Kidney epithelial cell (primary cell): ENCODE results near the gene IL36A. TPM values are rescaled to one million over a fixed set of nuclear protein-coding genes. Genes with fewer than 3 reads are reported as not detected.

ENCODE experiments used
- DNase-seq: peaks from one replicate; pipeline ENCODE4 v3.0.0-alpha.2; 2010; ENCODE audit warnings: low read depth
- H3K27me3 ChIP-seq: 2 replicates; pipeline ENCODE4 v1.6.0; 2011; ENCODE audit warnings: low read length; ENCODE audit not compliant: control insufficient read depth, insufficient read depth
- H3K36me3 ChIP-seq: 2 replicates; pipeline ENCODE4 v1.5.1; 2011; ENCODE audit warnings: low read length; ENCODE audit not compliant: control insufficient read depth, insufficient read depth
- H3K4me3 ChIP-seq: 2 replicates; pipeline ENCODE4 v1.5.1; 2011; ENCODE audit warnings: low read depth, mild to moderate bottlenecking, control low read depth, low read length
- total RNA-seq: library from RNA; depleted of rRNA; stranded (reverse); fragments of >200 nt; gene quantifications from 2 replicates; pipeline ENCODE4 v1.2.3, GENCODE V29; 2015
- TF ChIP-seq, protein P1 (sequence below): IDR thresholded peaks from 2 replicates; pipeline ENCODE4 v1.5.1; 2011; ENCODE audit warnings: mild to moderate bottlenecking, moderate library complexity, low read length, control low read depth, inconsistent platforms; ENCODE audit not compliant: insufficient read depth, poor library complexity, severe bottlenecking

Gene IL36A
- total RNA-seq, 1 donor from 2014 or later: not detected

DNA sequence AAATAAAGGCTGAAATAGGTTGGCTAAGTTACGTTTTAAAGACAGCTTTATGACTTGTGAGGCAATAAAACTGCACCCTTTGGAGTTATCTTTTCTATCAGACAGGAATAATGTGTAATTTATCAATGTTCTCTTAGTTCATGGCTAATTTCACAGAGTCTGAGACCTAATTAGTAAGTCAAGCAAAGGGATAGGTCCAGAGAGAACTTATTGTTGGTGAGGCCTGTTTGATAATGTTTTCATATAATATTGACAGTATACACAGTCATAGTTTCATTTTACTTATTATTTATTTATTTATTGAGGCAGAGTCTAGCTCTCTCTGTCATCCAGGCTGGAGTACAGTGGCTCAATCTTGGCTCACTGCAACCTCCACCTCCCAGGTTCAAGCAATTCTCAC, 51.9 kb downstream of the IL36A start:
- H3K27me3 ChIP-seq: peaks cover 3% of the 10 kb centered on the region
- TF ChIP-seq, protein P1, sequence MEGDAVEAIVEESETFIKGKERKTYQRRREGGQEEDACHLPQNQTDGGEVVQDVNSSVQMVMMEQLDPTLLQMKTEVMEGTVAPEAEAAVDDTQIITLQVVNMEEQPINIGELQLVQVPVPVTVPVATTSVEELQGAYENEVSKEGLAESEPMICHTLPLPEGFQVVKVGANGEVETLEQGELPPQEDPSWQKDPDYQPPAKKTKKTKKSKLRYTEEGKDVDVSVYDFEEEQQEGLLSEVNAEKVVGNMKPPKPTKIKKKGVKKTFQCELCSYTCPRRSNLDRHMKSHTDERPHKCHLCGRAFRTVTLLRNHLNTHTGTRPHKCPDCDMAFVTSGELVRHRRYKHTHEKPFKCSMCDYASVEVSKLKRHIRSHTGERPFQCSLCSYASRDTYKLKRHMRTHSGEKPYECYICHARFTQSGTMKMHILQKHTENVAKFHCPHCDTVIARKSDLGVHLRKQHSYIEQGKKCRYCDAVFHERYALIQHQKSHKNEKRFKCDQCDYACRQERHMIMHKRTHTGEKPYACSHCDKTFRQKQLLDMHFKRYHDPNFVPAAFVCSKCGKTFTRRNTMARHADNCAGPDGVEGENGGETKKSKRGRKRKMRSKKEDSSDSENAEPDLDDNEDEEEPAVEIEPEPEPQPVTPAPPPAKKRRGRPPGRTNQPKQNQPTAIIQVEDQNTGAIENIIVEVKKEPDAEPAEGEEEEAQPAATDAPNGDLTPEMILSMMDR: no peak
- no peak for DNase-seq
- no peak overlapping the region for H3K4me3 ChIP-seq
- no peaks in the 10 kb centered on the region for H3K36me3 ChIP-seq

Other genes with a start within 250 kb of the IL36A start
- 2.5 and 5.6 TPM in 2 replicates for gene CKAP2L, start 240.8 kb upstream of the IL36A start, total RNA-seq
- gene IL1A, start 221.0 kb upstream of the IL36A start, total RNA-seq: 2.3 and 2.4 TPM in 2 replicates
- gene IL1B, start 168.7 kb upstream of the IL36A start, total RNA-seq: 0.13 TPM in 1 of 2 replicates, not detected in the other
- gene IL37, start 94.3 kb upstream of the IL36A start, total RNA-seq: not detected in 2 replicates
- not detected in 2 replicates for gene IL36G, start 27.5 kb upstream of the IL36A start, total RNA-seq
- gene IL36B, start 47.4 kb downstream of the IL36A start, total RNA-seq: not detected in 2 replicates
- 0.04 and 0.34 TPM in 2 replicates for gene IL36RN, start 53.7 kb downstream of the IL36A start, total RNA-seq
- not detected in 2 replicates for gene IL1F10, start 62.5 kb downstream of the IL36A start, total RNA-seq
- gene IL1RN, start 122.1 kb downstream of the IL36A start, total RNA-seq: 8.8 and 11.3 TPM in 2 replicates
- gene PSD4, start 168.5 kb downstream of the IL36A start, total RNA-seq: 12.1 and 13.9 TPM in 2 replicates